ENCODE measurements around the gene CALHM5.

- TF ChIP-seq BHLHE40 (IDR thresholded peaks at IDR 0.05; ENCODE audit: low read depth, low read length) (no peak), HOXA7 (CRISPR knock-in tag; IDR thresholded peaks at IDR 0.05) (no peak), GATA3 (IDR thresholded peaks at IDR 0.05; ENCODE audit: borderline replicate concordance) (no peak)
These were observed 23.7 kb downstream of the CALHM5 start for GRCh38 chr6:116535109-116535508.

Measured in A549 (cell line).